ENCODE results near the gene MS4A10. TPM values are rescaled to one million over a fixed set of nuclear protein-coding genes. Genes with fewer than 3 reads are reported as not detected.

MS4A10 gene
- polyA plus RNA-seq, 3 donors: not detected

GRCh38 chr11:60747359-60747873 is 37.7 kb upstream of the MS4A10 start:
- Mint-ChIP-seq H3K27ac (no peak overlapping the region), H3K27me3 (ENCODE audit: low read depth in 3 of 3) (peaks cover 2 to 10% (median 6%) of the 10 kb centered on the region in 3 donors), H3K4me3 (peak overlapping the region in 1 of 2 donors; percentile 2), H3K9me3 (peaks cover 0 to 13% (median 5%) of the 10 kb centered on the region in 7 donors), H3K36me3 (no peaks in the 10 kb centered on the region), H3K4me1 (peaks cover 3% of the 10 kb centered on the region)
- H3K36me3 ChIP-seq (replicated peaks in 1 of 2; ENCODE audit: control insufficient read depth in 1 of 2, insufficient read depth in 2 of 2, low read length in 2 of 2): no peaks in the 10 kb centered on the region
- no peak overlapping the region for H2AFZ ChIP-seq (ENCODE audit: insufficient read depth, low read depth, low read length, poor library complexity, severe bottlenecking)
- no peaks in the 10 kb centered on the region for H4K20me1 ChIP-seq (ENCODE audit: insufficient read depth, low read length)
- intact Hi-C loops (cut with micrococcal nuclease): no loop called here
- no peak overlapping the region for H3K4me2 ChIP-seq (replicated peaks; ENCODE audit: extremely low read depth, low read length, poor library complexity, severe bottlenecking)
- H3K27me3 ChIP-seq (ENCODE audit: control insufficient read depth in 2 of 2, insufficient read depth in 2 of 2, low read length in 2 of 2): no peaks in the 10 kb centered on the region
- H3K9me3 ChIP-seq (replicated peaks in 1 of 2; ENCODE audit: control insufficient read depth in 1 of 2, insufficient read depth in 1 of 2, low read length in 2 of 2): no peaks in the 10 kb centered on the region
- no peaks in the 10 kb centered on the region for H3K4me1 ChIP-seq (ENCODE audit: control insufficient read depth in 1 of 2, insufficient read depth in 2 of 2, low read length in 2 of 2)
- no peak for DNase-seq
- no peak overlapping the region for H3K9ac ChIP-seq (ENCODE audit: insufficient read depth, low read length, poor library complexity, severe bottlenecking)
- no peaks in the 10 kb centered on the region for H3K79me2 ChIP-seq (ENCODE audit: insufficient read depth, low read length)
- WGBS (ENCODE audit: insufficient coverage): 95% methylated on average over 14 of the region's 14 CpGs
- no peak overlapping the region for H3K27ac ChIP-seq (ENCODE audit: low read depth in 1 of 2, low read length in 2 of 2)
- no peak overlapping the region for H3K4me3 ChIP-seq (replicated peaks in 1 of 3; ENCODE audit: low read depth in 2 of 3, low read length in 3 of 3)
- no peak for TF ChIP-seq CTCF (IDR thresholded peaks at IDR 0.05)

GRCh38 chr11:60748225-60748624 is 36.9 kb upstream of the MS4A10 start:
- Histone ChIP-seq H3K4me2 (replicated peaks; ENCODE audit: extremely low read depth, low read length, poor library complexity, severe bottlenecking) (no peak overlapping the region), H4K20me1 (ENCODE audit: insufficient read depth, low read length) (no peaks in the 10 kb centered on the region), H3K36me3 (replicated peaks in 1 of 2; ENCODE audit: control insufficient read depth in 1 of 2, insufficient read depth in 2 of 2, low read length in 2 of 2) (no peaks in the 10 kb centered on the region), H3K4me1 (ENCODE audit: control insufficient read depth in 1 of 2, insufficient read depth in 2 of 2, low read length in 2 of 2) (no peaks in the 10 kb centered on the region), H3K79me2 (ENCODE audit: insufficient read depth, low read length) (no peaks in the 10 kb centered on the region), H3K9ac (ENCODE audit: insufficient read depth, low read length, poor library complexity, severe bottlenecking) (no peak overlapping the region), H3K9me3 (replicated peaks in 1 of 2; ENCODE audit: control insufficient read depth in 1 of 2, insufficient read depth in 1 of 2, low read length in 2 of 2) (no peaks in the 10 kb centered on the region), H3K27ac (ENCODE audit: low read depth in 1 of 2, low read length in 2 of 2) (no peak overlapping the region), H3K27me3 (ENCODE audit: control insufficient read depth in 2 of 2, insufficient read depth in 2 of 2, low read length in 2 of 2) (no peaks in the 10 kb centered on the region), H2AFZ (ENCODE audit: insufficient read depth, low read depth, low read length, poor library complexity, severe bottlenecking) (no peak overlapping the region), H3K4me3 (replicated peaks in 1 of 3; ENCODE audit: low read depth in 2 of 3, low read length in 3 of 3) (no peak overlapping the region)
- H3K4me3 Mint-ChIP-seq: no peak overlapping the region
- H3K4me1 Mint-ChIP-seq: peaks cover 3% of the 10 kb centered on the region
- no peak for TF ChIP-seq CTCF (IDR thresholded peaks at IDR 0.05)
- peaks cover 10% of the 10 kb centered on the region in 3 donors for H3K27me3 Mint-ChIP-seq (ENCODE audit: low read depth in 3 of 3)
- H3K36me3 Mint-ChIP-seq: no peaks in the 10 kb centered on the region
- no peak overlapping the region for H3K27ac Mint-ChIP-seq
- H3K9me3 Mint-ChIP-seq: peaks cover 0 to 13% (median 4%) of the 10 kb centered on the region in 7 donors
- DNase-seq: no peak
- 94% methylated on average over 14 of the region's 17 CpGs for WGBS (ENCODE audit: insufficient coverage)
- intact Hi-C loops (cut with micrococcal nuclease): no loop called here

Data from CD14-positive monocyte (primary cell).